GM12878 (cell line): ENCODE results near the gene CACNG3.

Experiments
- BRCA1 ChIP-seq: IDR thresholded peaks from 2 replicates; pipeline ENCODE4 v1.6.1; 2011; ENCODE audit warnings: low read depth, low read length, improper control_type of control experiment
- CBFB ChIP-seq: IDR thresholded peaks from 2 replicates; pipeline ENCODE4 v1.6.1; 2016; ENCODE audit warnings: antibody characterized with exemption, low read depth
- CBX3 ChIP-seq: fragments of 200-600 bp; sonication (generic); IDR thresholded peaks from 2 replicates; pipeline ENCODE4 v1.6.1; 2016; ENCODE audit warnings: low read depth, borderline replicate concordance
- GABPA ChIP-seq: IDR thresholded peaks from 2 replicates; pipeline ENCODE4 v1.6.1; 2014; ENCODE audit warnings: antibody characterized with exemption, low read depth, mild to moderate bottlenecking, inconsistent platforms
- MYC ChIP-seq: IDR thresholded peaks from 2 replicates; pipeline ENCODE4 v1.6.1; 2011; ENCODE audit warnings: mild to moderate bottlenecking, low read length, moderate library complexity, inconsistent platforms; ENCODE audit not compliant: insufficient read depth, insufficient replicate concordance, insufficient read length, severe bottlenecking
- NFYB ChIP-seq: IDR thresholded peaks from 2 replicates; pipeline ENCODE4 v1.6.1; 2011; ENCODE audit warnings: low read depth, mild to moderate bottlenecking, low read length, improper control_type of control experiment, moderate library complexity; ENCODE audit not compliant: insufficient read depth
- POLR2AphosphoS5 ChIP-seq: IDR thresholded peaks from 2 replicates; pipeline ENCODE4 v1.6.1; 2011; ENCODE audit warnings: mild to moderate bottlenecking, low read length, inconsistent platforms
- PRDM15 ChIP-seq: fragments of 450-650 bp; formaldehyde crosslinking; IDR thresholded peaks from 2 replicates; pipeline ENCODE4 v1.4.0; 2020; ENCODE audit warnings: mild to moderate bottlenecking, moderate library complexity
- SIN3A ChIP-seq: IDR thresholded peaks from 2 replicates; pipeline ENCODE4 v1.6.1; 2012; ENCODE audit warnings: low read depth, low read length, improper control_type of control experiment
- SUPT20H ChIP-seq: IDR thresholded peaks from 2 replicates; pipeline ENCODE4 v1.6.1; 2011; ENCODE audit warnings: low read depth, mild to moderate bottlenecking, low read length, moderate library complexity, borderline replicate concordance; ENCODE audit not compliant: control insufficient read depth
- TF ChIP-seq, protein P1 (sequence below), 3 experiments: IDR thresholded peaks in 2 of 3; conservative IDR thresholded peaks in 1 of 3; 2 replicates each; pipeline ENCODE4 v1.5.1; 2011; ENCODE audit warnings: low read depth in 3 of 3, low read length in 3 of 3, mild to moderate bottlenecking in 3 of 3, control low read depth in 2 of 3, moderate library complexity in 2 of 3, inconsistent platforms in 1 of 3, mixed read lengths in 1 of 3; ENCODE audit not compliant: control insufficient read depth in 2 of 3, insufficient read depth in 1 of 3; ENCODE audit errors: extremely low read depth in 1 of 3
- TF ChIP-seq, protein P2 (sequence below): fragments of 450-650 bp; IDR thresholded peaks from 2 replicates; pipeline ENCODE4 v1.6.1; 2018; ENCODE audit warnings: borderline replicate concordance, mild to moderate bottlenecking; ENCODE audit not compliant: partially characterized antibody
- TF ChIP-seq, protein P3 (sequence below): IDR thresholded peaks from 2 replicates; pipeline ENCODE4 v1.6.1; 2011; ENCODE audit warnings: low read depth, mild to moderate bottlenecking, low read length, moderate library complexity, borderline replicate concordance; ENCODE audit errors: extremely low read depth

DNA sequence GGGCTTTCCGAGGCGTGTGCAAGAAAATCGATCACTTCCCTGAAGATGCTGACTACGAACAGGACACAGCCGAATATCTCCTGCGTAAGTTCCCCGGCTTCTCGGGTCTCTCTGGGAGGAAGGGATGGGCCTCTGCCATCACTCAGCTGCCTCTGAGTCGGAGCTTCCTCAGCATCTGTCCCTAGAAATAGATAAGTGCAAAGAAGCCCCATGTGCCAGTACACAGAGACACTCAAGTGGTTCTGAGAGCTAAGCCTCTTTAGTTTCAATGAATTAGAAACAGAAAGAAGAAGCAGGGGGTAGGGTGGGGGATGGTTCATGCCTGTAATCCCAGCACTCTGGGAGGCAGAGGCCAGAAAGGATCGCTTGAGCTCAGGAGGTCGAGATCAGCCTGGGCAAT, 90.6 kb downstream of the CACNG3 start:
- TF ChIP-seq, protein P1, sequence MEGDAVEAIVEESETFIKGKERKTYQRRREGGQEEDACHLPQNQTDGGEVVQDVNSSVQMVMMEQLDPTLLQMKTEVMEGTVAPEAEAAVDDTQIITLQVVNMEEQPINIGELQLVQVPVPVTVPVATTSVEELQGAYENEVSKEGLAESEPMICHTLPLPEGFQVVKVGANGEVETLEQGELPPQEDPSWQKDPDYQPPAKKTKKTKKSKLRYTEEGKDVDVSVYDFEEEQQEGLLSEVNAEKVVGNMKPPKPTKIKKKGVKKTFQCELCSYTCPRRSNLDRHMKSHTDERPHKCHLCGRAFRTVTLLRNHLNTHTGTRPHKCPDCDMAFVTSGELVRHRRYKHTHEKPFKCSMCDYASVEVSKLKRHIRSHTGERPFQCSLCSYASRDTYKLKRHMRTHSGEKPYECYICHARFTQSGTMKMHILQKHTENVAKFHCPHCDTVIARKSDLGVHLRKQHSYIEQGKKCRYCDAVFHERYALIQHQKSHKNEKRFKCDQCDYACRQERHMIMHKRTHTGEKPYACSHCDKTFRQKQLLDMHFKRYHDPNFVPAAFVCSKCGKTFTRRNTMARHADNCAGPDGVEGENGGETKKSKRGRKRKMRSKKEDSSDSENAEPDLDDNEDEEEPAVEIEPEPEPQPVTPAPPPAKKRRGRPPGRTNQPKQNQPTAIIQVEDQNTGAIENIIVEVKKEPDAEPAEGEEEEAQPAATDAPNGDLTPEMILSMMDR (IDR thresholded peaks at IDR 0.05 in 2 of 3, conservative IDR thresholded peaks at IDR 0.05 in 1 of 3; ENCODE audit: control insufficient read depth in 2 of 3, extremely low read depth in 1 of 3, insufficient read depth in 1 of 3, low read depth in 3 of 3, low read length in 3 of 3): no peak
- TF ChIP-seq, protein P2, sequence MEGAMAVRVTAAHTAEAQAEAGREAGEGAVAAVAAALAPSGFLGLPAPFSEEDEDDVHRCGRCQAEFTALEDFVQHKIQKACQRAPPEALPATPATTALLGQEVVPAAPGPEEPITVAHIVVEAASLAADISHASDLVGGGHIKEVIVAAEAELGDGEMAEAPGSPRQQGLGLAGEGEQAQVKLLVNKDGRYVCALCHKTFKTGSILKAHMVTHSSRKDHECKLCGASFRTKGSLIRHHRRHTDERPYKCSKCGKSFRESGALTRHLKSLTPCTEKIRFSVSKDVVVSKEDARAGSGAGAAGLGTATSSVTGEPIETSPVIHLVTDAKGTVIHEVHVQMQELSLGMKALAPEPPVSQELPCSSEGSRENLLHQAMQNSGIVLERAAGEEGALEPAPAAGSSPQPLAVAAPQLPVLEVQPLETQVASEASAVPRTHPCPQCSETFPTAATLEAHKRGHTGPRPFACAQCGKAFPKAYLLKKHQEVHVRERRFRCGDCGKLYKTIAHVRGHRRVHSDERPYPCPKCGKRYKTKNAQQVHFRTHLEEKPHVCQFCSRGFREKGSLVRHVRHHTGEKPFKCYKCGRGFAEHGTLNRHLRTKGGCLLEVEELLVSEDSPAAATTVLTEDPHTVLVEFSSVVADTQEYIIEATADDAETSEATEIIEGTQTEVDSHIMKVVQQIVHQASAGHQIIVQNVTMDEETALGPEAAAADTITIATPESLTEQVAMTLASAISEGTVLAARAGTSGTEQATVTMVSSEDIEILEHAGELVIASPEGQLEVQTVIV: no peak
- TF ChIP-seq NFYB (no peak), SUPT20H (no peak), BRCA1 (no peak), POLR2AphosphoS5 (no peak), GABPA (no peak), SIN3A (no peak), PRDM15 (no peak), MYC (no peak), CBFB (no peak), CBX3 (no peak)
- TF ChIP-seq, protein P3, sequence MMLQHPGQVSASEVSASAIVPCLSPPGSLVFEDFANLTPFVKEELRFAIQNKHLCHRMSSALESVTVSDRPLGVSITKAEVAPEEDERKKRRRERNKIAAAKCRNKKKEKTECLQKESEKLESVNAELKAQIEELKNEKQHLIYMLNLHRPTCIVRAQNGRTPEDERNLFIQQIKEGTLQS: no peak
